HG03439 (cell line): ENCODE measurements around the gene MCU.
"Not testable (repeated sequence)": the region's sequence is repeated elsewhere in the genome, so short reads cannot be mapped to it uniquely, and the experiment has no call there.

ENCODE experiments used
- ATAC-seq: cut with Tn5 transposase; IDR thresholded peaks from one replicate; pipeline ENCODE4 v1.9.1; 2021; ENCODE audit warnings: mild to moderate bottlenecking, moderate library complexity; ENCODE audit not compliant: unreplicated experiment

The MCU gene

DNA sequence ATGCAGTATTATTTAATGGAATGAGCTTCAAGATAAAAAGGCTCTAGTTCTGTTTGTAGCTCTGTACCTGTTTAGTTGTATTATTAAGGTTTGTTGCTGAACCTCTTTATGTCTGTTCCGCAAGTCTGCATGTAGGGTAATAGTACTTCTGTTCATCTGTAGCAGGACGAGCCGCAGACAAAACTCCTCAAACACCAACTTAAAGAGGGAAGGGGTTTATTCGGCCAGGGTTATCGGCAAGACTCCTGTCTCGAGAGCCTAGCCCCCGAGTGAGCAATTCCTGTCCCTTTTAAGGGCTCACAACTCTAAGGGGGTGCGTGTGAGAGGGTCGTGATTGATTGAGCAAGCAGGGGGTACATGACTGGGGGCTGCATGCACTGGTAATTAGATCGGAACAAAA is 67.0 kb downstream of the MCU start:
- ATAC-seq: not testable (repeated sequence)

DNA sequence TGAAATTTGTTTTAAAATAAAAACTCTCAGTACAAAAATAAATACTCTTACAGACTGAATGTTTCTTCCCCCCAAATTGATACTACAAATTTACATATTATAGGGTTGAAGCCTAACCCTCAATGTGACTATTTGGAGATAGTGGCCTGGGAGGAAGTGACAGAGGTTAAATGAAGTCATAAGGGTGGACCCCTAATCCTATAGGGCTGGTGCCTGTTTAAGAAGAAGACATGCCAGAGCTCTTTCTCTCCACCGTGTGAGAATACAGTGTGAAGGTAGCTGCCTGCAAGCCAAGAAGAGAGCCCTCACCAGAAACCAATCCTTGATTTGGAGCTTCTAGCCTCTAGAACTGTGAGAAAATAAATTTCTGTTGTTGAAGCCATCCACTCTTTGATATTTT is 67.6 kb downstream of the MCU start:
- ATAC-seq: no peak

DNA sequence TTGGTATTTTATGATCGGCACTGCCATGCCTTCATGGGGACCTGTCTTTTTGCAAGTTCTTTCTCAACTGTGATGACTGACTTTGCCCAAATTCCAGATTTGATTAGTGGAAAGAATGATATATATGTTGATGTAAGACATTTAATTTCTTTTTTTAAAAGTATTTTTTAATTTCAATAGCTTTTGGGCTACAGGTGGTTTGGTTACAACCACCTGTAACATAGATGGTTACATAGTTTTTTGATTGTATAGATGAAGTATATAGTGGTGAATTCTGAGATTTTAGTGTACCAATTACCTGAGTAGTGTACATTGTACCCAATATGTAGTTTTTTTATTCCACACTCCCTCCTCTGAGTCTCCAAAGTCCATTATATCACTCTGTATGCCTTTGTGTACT is 69.6 kb downstream of the MCU start:
- ATAC-seq: no peak

DNA sequence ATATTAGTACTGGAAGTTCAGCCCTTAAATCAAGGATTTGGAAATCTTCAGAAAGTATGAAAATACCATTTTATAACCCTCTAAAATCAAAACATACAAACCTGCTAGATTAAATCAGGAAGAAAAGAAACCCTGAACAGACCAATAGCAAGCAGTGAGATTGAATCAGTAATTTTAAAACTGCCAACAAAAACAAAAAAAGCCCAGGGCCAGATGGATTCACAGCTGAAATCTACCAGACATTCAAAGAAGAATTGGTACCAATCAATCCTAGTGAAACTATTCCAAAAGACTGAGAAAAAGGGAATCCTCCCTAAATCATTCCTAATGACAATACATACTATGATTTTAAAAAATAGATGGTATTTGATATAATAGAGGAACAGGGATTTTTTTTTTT is 70.1 kb downstream of the MCU start:
- ATAC-seq: no peak

DNA sequence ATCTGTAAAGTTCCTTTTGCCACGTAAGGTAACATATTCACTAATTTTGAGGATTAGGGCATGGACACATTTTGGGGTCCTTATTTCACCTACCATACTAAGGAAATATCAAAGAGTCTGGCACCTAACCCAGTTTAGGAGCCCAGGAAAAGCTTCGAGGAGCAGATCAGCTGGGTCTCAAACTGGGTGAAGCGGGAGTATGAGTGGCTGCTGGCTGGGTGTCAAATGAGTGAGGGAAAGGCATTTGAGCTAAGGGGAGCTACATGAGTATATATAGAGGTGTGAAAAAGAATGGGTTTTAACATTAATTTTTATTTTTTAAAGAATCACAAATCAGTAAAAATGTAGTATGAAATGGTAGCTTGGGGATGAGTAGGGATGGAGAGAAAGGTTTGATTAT is 71.3 kb downstream of the MCU start:
- no peak for ATAC-seq

DNA sequence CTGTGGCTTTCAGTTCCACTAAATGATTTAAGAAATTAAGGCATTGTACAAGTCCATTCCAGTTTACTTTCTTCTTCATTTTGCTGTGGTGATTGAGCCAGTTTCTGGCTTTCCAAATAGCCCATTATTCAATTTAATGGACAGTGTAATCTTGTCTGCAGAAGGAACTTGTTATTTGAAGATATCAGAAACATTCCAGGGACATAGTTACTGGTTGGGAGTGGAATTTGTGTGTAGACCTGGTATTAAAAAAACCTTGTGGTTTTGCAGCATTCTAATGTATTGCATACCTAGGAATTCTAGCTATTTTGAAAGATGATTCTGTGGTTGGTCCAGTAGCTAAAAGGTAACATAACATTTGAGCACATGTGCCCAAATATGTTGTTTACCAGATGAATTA is 72.2 kb downstream of the MCU start:
- ATAC-seq: no peak

DNA sequence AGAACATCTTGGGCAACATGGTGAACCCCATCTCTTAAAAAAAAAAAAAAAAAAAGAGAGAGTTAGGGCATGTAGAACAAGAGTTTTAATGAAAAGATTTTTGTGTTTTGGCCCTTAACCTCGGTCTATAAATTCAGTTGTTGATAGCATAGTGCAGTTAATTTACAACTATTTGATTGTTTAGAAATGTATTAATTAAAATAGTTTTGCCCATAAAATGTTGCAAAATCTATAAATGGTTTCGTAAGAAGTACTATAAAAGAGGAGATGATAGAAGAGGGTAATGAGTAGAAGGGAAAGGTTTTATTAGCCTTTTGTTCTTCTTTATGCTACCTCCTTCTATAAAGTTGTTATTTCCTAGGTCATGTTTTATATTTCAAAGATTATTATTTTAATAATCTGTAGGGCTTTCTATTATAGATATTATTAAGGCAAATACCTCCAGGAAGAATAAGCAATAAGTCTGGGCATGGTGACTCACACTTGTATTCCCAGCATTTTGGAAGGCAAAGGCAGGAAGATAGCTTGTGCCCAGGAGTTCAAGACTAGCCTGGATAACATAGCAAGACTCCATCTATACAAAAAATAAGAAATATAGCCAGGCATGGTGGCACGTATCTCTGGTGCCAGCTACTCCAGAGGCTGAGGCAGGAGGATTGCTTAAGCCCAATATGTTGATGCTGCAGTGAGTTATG is 73.3 kb downstream of the MCU start:
- ATAC-seq: no peak

DNA sequence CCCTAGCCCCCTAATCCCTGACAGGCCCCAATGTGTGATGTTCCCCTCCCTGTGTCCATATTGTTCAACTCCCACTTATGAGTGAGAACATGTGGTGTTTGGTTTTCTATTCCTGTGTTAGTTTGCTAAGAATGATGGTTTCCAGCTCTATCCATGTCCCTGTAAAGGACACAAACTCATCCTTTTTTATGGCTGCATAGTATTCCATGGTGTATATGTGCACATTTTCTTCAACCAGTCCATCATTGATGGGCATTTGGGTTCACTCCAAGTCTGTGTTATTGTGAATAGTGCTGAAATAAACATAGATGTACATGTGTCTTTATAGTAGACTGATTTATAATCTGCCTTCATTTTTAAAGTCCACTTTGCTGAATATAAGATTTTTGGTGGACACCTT is 79.3 kb downstream of the MCU start:
- ATAC-seq: not testable (repeated sequence)

DNA sequence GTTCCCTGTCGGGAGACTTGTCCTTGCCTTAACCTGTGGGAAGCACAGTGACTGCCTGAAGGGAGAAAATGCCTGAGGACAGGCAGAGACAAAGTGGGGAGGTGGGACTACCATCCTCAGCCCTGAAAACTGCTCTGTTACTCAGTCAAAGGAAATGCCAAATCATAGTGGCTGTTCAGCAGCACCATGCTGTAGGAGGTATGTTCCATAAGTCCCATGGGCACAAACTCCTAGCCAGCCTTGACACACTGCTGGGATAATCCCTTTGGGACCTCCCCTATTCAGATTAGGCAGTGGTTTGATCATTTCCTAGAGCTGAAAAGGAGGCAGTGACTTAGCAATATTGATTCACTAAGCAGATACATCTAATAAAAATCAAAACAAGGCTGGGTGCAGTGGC is 80.1 kb downstream of the MCU start:
- no peak for ATAC-seq

DNA sequence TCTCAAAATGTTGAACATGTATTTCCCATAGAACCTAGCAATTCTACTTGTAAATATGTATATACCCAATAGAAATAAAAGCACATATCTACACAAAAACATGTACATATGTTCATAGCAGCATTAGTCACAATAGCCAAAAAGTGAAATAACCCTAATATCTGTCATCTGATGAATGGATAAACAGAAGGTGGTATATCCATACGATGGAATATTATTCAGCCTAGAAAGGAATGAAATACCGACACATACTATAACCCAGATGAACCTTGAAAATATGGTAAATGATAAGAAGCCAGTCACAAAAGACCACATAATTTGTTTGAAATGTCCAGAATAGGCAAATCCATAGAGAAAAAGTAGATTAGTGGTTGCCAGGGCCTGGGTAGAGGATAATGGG is 87.9 kb downstream of the MCU start:
- no peak for ATAC-seq

DNA sequence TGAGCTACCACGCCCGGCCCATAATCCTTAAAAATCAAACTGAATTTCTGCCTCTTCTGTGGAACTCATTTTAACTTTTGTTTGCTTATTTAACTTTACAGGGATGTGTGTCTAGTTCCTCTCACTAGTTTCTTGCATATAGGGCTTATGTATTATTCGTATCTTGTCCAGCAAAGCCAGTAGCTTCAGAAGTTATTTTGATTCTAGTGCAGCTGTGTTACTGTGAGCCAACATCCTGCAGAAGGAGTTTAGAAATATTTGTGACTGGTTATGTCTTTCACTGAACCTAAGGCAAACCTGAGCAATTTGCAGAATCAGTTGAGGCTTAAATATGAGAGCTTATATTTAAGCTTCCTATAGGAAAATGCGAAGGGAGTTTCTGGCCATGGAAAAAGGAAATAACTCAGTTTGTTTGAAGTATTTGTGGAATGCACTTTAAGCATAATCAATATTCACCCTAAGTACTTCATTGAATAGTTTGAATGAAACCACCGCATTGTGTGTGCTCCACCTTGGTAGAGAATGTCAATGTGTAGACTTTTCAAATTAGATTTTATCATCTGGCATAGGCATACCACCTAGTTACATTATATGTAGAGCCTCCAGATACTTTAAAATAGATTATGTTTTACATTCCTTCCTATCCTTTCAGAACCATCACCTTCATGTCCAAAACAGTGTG is 90.8 kb downstream of the MCU start:
- no peak for ATAC-seq

DNA sequence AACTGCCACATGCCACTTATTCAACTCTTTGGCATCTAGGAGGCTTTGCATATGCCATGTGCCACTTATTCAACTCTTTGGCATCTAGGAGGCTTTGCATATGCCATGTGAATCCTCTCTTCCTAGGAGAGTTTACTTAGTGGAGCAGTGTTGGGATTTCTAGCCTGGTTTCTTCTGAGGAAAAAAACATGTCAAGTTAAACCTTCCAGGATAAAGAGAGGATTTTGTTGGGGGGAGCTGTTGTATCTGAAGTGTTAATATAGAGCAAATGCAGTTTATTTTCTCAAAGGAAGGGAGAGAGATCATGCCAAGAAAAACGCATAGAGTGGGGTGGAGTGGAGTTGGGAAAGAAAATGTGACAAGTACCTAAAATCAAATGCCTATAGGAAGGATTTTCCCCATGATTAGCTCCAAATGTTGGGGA is 91.5 kb downstream of the MCU start:
- ATAC-seq: no peak

DNA sequence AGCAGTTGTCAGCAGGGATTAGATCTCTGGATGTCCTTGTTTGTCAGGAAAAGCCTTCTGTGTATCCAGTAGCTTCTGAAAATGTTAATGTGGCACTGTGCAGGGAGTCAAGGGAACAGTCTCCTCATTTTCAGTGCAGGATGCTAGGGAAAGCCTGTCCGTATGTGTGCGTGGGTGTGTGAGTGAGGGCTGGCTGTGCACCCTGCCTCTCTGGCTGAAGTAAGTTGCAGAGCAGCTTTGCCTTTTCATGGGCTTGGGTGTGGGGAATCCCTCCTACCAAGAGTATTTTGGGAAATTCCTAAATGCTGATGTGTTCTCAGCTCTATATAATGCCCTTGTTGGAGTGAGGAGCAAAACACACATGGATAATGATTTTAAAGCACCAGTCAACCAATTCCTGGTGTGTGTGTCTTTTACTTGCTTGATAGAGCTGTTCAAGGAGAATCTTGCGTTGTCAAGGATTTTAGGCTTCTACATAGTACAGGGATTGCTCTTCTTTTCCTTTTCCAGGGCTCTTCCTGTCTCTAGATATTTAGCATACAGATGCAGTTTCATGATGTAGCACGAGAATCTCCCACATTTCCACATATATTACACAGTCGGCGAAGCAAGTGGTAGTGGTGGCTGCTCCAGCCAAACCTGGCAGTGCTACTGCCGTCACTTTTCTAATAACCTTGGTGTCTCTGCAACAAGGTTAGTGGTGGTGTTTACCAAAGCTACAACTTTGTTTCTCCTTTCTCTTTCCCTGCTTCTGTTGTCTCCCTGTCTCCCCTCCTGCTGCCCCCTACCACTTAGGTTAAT is 92.8 kb downstream of the MCU start:
- no peak for ATAC-seq

DNA sequence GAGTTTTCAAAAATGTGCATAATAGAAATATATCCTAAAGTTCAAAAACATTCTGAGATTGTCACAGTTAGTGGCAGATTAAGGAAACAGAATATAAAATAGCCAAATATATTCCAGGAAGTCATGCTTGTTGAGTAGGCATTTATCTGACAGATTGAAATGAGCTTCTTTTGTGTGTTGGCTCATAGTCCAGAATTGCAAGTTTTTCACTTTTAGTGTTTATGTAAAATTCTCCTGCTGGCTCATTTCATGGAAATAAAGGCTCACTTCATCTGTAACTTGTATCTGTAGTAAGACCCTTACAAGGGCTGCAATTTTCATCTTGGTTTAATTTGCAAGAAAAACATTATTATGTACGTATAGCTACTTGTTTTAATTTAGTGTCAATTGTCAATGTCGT is 93.5 kb downstream of the MCU start:
- no peak for ATAC-seq

DNA sequence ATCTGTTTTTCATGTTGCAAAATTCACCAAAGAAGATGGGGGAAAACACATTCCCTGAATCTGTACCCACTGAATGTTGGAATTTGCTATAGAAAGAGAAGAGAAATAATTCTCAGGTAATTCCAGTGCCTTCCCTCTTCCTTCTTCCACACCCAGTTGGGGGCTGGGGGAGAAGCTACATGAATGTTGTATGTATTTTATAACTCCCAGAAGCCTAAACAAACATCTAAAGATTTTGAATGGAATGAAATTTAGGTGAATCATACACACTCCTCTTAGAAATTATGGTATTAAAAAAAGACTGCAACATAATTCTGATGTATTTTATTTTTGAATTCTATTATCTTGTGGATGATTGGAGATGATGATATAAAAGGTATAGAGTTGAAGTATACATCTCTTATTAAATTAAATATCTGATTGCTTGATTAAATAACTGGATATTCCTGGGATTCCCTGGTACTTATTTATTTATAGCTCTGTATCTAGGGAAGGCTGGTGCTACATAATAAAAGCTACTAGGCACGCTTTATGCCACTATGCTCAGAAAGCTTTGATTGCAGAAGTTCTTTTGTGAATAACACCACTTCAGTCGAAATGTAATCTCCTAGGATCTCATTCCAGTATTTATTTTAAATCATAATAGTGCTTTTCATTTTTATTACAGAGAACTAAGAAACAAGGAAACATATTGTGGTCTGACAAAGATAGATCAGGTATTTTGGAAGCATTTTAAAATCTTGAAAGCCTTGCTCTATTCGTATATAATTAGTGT is 98.5 kb downstream of the MCU start:
- no peak for ATAC-seq

DNA sequence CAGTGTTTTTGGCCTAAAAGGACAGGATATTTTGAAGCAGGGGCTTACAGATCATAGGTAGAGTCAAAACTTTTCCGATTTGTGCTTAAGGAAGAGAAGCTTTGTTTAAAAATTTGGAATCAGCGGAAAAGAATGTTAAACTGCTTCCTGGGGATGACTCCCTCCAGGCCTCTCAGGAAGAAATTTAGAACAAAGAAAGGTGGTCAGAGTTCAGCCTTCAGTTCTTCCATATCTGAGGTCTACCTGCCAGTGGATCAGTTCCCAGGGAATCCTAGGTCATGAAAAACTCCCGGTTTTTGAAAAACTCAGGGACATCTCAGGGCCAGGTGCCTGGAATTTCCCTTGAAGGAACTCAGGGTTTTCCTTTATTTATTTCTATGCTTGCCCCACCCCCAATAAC is 100.3 kb downstream of the MCU start:
- no peak for ATAC-seq

DNA sequence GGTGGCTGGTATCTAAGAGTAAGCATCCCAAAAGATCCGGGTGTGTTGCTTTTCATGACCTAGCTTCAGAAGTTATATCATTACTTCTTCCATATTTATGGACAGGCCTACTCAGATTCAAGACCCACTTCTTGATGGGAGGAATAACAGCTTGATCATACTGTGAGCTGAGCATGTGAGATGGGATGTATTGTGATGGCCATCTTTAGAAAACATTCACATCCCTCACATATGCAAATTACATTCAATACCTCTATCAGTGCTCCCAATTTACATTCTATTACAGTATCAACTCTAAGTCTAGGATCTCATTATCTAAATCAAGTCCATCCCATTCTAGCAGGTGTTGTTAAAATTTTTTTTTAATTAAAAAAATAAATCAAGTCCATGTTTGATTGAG is 101.8 kb downstream of the MCU start:
- ATAC-seq: no peak

DNA sequence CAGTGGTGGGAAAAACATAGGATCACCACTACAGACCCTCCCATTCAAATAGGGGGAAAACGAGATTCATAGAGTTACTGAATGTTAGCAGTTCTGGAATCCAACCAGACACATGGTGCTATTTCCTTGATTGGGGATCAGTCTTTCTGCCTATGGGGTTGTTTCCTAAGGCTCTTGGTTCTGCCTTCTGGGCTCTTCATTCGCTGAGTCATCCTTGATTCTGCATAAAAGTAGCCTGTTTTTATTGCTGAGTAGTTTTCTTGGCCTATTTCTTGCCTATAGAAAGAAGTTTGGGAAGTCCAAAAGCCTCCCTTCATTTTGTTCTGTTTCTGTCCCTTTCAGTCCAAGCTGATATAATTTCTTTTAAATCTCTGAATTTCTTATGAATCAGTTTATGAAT is 102.3 kb downstream of the MCU start:
- no peak for ATAC-seq

DNA sequence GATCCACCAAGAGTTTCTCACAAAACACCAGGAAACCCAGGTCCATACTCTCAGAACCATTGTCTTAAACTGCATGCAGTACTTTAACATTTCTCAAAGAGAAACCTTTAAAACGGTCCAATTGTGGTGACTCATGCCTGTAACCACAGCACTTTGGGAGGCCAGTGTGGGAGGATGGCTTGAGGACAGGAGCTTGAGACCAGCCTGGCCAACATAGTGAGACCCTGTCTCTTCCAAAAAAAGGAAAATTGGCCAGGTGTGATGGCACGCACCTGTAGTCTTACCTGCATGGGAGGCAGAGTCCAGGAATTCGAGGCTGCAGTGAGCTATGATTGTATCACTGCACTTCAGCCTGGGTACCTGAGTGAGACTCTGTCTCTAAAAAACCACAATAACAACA is 104.1 kb downstream of the MCU start:
- ATAC-seq: no peak

DNA sequence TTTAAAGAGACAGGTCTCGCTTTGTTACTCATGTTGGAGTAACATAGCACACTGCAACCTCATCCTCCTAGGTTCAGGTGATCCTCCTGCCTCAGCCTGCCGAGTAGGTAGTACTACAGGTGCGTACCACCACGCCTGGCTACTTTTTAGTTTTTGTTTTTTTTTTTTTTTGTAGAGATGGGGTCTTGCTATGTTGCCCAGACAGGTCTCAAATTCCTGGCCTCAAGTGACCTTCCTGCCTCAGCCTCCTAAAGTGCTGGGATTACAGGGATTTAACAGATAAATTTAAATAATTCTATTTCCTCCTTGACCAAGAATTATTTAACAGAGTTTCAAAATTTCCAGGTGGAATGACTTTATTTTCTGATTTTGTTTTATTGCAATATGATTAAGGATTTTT is 104.6 kb downstream of the MCU start:
- no peak for ATAC-seq

DNA sequence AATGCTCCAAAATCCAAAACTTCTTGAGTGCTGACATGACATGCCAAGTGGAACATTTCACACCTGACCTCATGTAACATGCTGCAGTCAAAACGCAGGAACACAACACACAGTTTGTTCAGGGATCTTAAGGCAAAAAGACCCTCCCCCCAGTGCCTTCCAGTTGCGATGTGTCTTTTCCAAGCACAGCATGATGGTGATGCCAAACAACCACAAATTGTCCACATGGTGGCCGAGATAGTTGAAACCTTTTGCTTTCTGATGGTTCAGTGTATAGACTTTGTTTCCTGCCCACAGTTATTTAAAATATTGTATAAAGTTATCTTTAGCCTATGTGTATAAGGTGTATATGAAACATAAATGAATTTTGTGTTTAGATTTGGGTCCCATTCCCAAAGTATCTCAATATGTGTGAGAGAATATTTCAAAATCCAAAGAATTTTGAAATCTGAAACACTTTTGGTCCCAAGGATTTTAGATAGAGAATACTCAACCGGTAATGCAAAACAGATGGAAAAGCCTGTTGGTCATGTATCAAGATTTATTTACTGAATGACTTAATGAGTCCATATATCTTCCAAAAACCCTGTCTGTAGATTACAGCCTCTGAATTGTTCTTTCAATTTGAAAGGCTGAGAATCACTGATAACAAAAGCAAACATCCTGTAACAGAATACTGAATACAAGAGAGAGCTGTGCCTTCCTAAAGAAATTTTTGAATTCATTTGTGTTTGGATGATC is 108.2 kb downstream of the MCU start:
- ATAC-seq: no peak
